H9 (cell line): ENCODE results near the gene PDHX. TPM values are rescaled to one million over a fixed set of nuclear protein-coding genes. Genes with fewer than 3 reads are reported as not detected.

ENCODE experiments used
- DNase-seq: peaks from one replicate; pipeline ENCODE4 v3.0.0-alpha.2; 2017
- H2AFZ ChIP-seq: one replicate; pipeline ENCODE4 v1.6.1; 2013; ENCODE audit warnings: mild to moderate bottlenecking, low read length, control low read depth, moderate library complexity
- H2AK5ac ChIP-seq: 2 replicates; pipeline ENCODE4 v1.6.1; 2013; ENCODE audit warnings: low read length, control low read depth, mixed read lengths; ENCODE audit not compliant: insufficient read length
- H2BK120ac ChIP-seq: one replicate; pipeline ENCODE4 v1.6.1; 2013; ENCODE audit warnings: low read depth, mild to moderate bottlenecking, low read length, control low read depth, inconsistent platforms; ENCODE audit not compliant: poor library complexity, severe bottlenecking
- H2BK12ac ChIP-seq: 2 replicates; pipeline ENCODE4 v1.6.1; 2013; ENCODE audit warnings: low read length, control low read depth, mixed read lengths, low read depth; ENCODE audit not compliant: insufficient read length
- H2BK15ac ChIP-seq: 2 replicates; pipeline ENCODE4 v1.6.1; 2013; ENCODE audit warnings: low read depth, low read length, control low read depth
- H2BK20ac ChIP-seq: one replicate; pipeline ENCODE4 v1.6.1; 2013; ENCODE audit warnings: low read depth, mild to moderate bottlenecking, low read length, control low read depth, inconsistent platforms; ENCODE audit not compliant: poor library complexity, severe bottlenecking
- H2BK5ac ChIP-seq: 2 replicates; pipeline ENCODE4 v1.6.1; 2013; ENCODE audit warnings: low read length, control low read depth, mixed read lengths; ENCODE audit not compliant: insufficient read length
- H3K14ac ChIP-seq: 2 replicates; pipeline ENCODE4 v1.6.1; 2013; ENCODE audit warnings: low read length, control low read depth; ENCODE audit not compliant: insufficient read depth
- H3K18ac ChIP-seq: 2 replicates; pipeline ENCODE4 v1.6.1; 2013; ENCODE audit warnings: low read depth, mild to moderate bottlenecking, mixed read lengths, low read length, control low read depth; ENCODE audit not compliant: insufficient read length
- H3K23ac ChIP-seq: 2 replicates; pipeline ENCODE4 v1.6.1; 2013; ENCODE audit warnings: low read length, control low read depth, mixed read lengths, low read depth; ENCODE audit not compliant: insufficient read length
- H3K23me2 ChIP-seq: 2 replicates; pipeline ENCODE4 v1.6.1; 2013; ENCODE audit warnings: low read depth, mild to moderate bottlenecking, mixed read lengths, low read length, control low read depth; ENCODE audit not compliant: insufficient read length, poor library complexity, severe bottlenecking
- H3K27ac ChIP-seq: 2 replicates; pipeline ENCODE4 v1.5.1; 2013; ENCODE audit warnings: low read length, control low read depth, mixed read lengths, low read depth; ENCODE audit not compliant: insufficient read length
- H3K27me3 ChIP-seq: 2 replicates; pipeline ENCODE4 v1.6.1; 2013; ENCODE audit warnings: low read length, control low read depth, inconsistent platforms; ENCODE audit not compliant: insufficient read depth
- H3K4ac ChIP-seq: 2 replicates; pipeline ENCODE4 v1.6.1; 2013; ENCODE audit warnings: low read depth, mild to moderate bottlenecking, control low read depth, inconsistent platforms, low read length, moderate library complexity
- H3K4me1 ChIP-seq: 2 replicates; pipeline ENCODE4 v1.6.1; 2013; ENCODE audit warnings: low read length, control low read depth, inconsistent platforms; ENCODE audit not compliant: insufficient read depth
- H3K4me2 ChIP-seq: 2 replicates; pipeline ENCODE4 v1.6.1; 2013; ENCODE audit warnings: low read length, control low read depth, mixed read lengths; ENCODE audit not compliant: insufficient read length, insufficient read depth
- H3K56ac ChIP-seq: 2 replicates; pipeline ENCODE4 v1.6.1; 2013; ENCODE audit warnings: low read depth, mild to moderate bottlenecking, mixed read lengths, low read length, control low read depth; ENCODE audit not compliant: insufficient read length
- H3K79me1 ChIP-seq: 2 replicates; pipeline ENCODE4 v1.6.1; 2013; ENCODE audit warnings: low read depth, mild to moderate bottlenecking, moderate library complexity, low read length, control low read depth, inconsistent platforms; ENCODE audit not compliant: insufficient read depth, poor library complexity, severe bottlenecking
- H3K79me2 ChIP-seq: 2 replicates; pipeline ENCODE4 v1.6.1; 2013; ENCODE audit warnings: low read length, control low read depth, inconsistent platforms; ENCODE audit not compliant: insufficient read depth
- H3K9ac ChIP-seq: 2 replicates; pipeline ENCODE4 v1.6.1; 2013; ENCODE audit warnings: low read length, control low read depth, mixed read lengths; ENCODE audit not compliant: insufficient read length; ENCODE audit errors: extremely low read depth
- H3K9me3 ChIP-seq: one replicate; pipeline ENCODE4 v1.6.1; 2013; ENCODE audit warnings: low read depth, low read length, inconsistent platforms; ENCODE audit not compliant: control insufficient read depth
- H3T11ph ChIP-seq: one replicate; pipeline ENCODE4 v1.6.1; 2013; ENCODE audit warnings: mild to moderate bottlenecking, low read length, control low read depth, inconsistent platforms
- H4K20me1 ChIP-seq: one replicate; pipeline ENCODE4 v1.6.1; 2013; ENCODE audit not compliant: control insufficient read depth, insufficient read length, insufficient read depth
- H4K5ac ChIP-seq: 2 replicates; pipeline ENCODE4 v1.6.1; 2013; ENCODE audit warnings: low read depth, mild to moderate bottlenecking, mixed read lengths, low read length, control low read depth; ENCODE audit not compliant: insufficient read length
- H4K8ac ChIP-seq: replicated peaks from 2 replicates; pipeline ENCODE4 v1.6.1; 2013; ENCODE audit warnings: low read length, control low read depth, mixed read lengths, low read depth; ENCODE audit not compliant: insufficient read length
- H4K91ac ChIP-seq: 2 replicates; pipeline ENCODE4 v1.6.1; 2013; ENCODE audit warnings: low read depth, mild to moderate bottlenecking, moderate library complexity, mixed read lengths, low read length, control low read depth; ENCODE audit not compliant: insufficient read length
- H3K27ac Mint-ChIP-seq, 3 experiments: 2 replicates in 2 of 3; 3 replicates in 1 of 3; pipeline ENCODE4 v1.8.0; 2020 to 2021; ENCODE audit warnings: mixed read lengths in 3 of 3, mild to moderate bottlenecking in 1 of 3, moderate library complexity in 1 of 3
- H3K27me3 Mint-ChIP-seq: 2 replicates; pipeline ENCODE4 v1.8.0; 2021; ENCODE audit warnings: low read depth, mild to moderate bottlenecking, moderate library complexity, mixed read lengths
- H3K36me3 Mint-ChIP-seq, 3 experiments: 2 replicates in 2 of 3; 3 replicates in 1 of 3; pipeline ENCODE4 v1.8.0; 2020 to 2021; ENCODE audit warnings: low read depth in 3 of 3, mixed read lengths in 3 of 3; ENCODE audit not compliant: insufficient read depth in 1 of 3
- H3K4me1 Mint-ChIP-seq, 2 experiments: 2 replicates each; pipeline ENCODE4 v1.8.0; 2020; ENCODE audit warnings: mixed read lengths in 2 of 2
- H3K4me3 Mint-ChIP-seq, 2 experiments: 2 replicates in 1 of 2; 3 replicates in 1 of 2; pipeline ENCODE4 v1.8.0; 2020 to 2021; ENCODE audit warnings: mild to moderate bottlenecking in 2 of 2, mixed read lengths in 2 of 2, moderate library complexity in 1 of 2
- H3K9me3 Mint-ChIP-seq, 2 experiments: 2 replicates in 1 of 2; 3 replicates in 1 of 2; pipeline ENCODE4 v1.8.0; 2020; ENCODE audit warnings: mild to moderate bottlenecking in 2 of 2, mixed read lengths in 2 of 2, moderate library complexity in 1 of 2
- WGBS: extraction: QIAGEN DNeasy Blood & Tissue Kit; methylation state at CpG from one replicate; pipeline ENCODE4 v1.1.7; 2013; ENCODE audit warnings: missing lambda C conversion rate, low lambda C conversion rate, mixed read lengths; ENCODE audit not compliant: insufficient read length; ENCODE audit errors: extremely low coverage; 5-methylcytosine and 5-hydroxymethylcytosine counted together
- total RNA-seq: library from RNA; stranded (reverse); gene quantifications from 2 replicates; pipeline ENCODE4 v1.2.1, GENCODE V29; 2021
- TF ChIP-seq, protein P1 (sequence below): fragments of 200-600 bp; sonication (generic); conservative IDR thresholded peaks from 3 replicates; pipeline ENCODE4 v1.8.0; 2021; ENCODE audit warnings: antibody characterized with exemption, mild to moderate bottlenecking

The PDHX gene
- total RNA-seq, 1 experiment from 2014 or later: 40.1 TPM

DNA sequence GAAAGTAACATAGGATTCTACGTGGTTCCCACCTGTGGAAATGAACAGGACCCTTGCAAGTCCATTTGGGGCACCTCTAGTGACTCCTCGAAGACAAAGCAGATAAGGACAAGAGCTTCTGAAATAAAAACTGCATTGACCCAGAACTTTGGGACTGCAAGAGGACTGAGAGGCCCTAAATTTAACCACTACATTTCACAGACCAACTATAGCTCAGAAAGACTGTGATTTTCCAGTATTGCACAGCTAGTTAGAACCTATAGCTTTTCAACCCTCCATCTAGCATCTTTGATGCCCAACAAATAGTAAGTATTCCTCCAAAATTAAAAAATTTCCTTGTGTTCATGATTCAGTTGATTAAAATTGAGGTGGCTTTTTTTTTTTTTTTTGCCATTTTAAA lies 114.9 kb downstream of the PDHX start:
- Histone ChIP-seq H3T11ph (no peak overlapping the region), H4K20me1 (no peaks in the 10 kb centered on the region), H4K5ac (no peak overlapping the region), H3K23ac (no peak overlapping the region), H2AK5ac (no peak overlapping the region), H2BK15ac (no peak overlapping the region), H3K18ac (no peak overlapping the region), H3K27ac (no peak overlapping the region), H3K79me2 (no peaks in the 10 kb centered on the region), H3K9me3 (no peaks in the 10 kb centered on the region), H4K91ac (no peak overlapping the region), H3K9ac (no peak overlapping the region), H3K56ac (no peak overlapping the region), H3K4me2 (no peak overlapping the region), H3K14ac (no peak overlapping the region), H3K27me3 (no peaks in the 10 kb centered on the region), H2BK5ac (no peak overlapping the region), H3K79me1 (no peaks in the 10 kb centered on the region), H2BK20ac (no peak overlapping the region), H2AFZ (no peak overlapping the region), H4K8ac (no peak overlapping the region), H3K23me2 (no peaks in the 10 kb centered on the region), H3K4me1 (no peaks in the 10 kb centered on the region; the same call in 1 of the 2 replicates), H2BK120ac (no peak overlapping the region), H2BK12ac (no peak overlapping the region), H3K4ac (no peak overlapping the region)
- Mint-ChIP-seq H3K27me3 (0 out of 2 replicates have a peak, but pooled peaks cover 1% of the 10 kb centered on the region), H3K27ac (no peak overlapping the region), H3K36me3 (no peaks in the 10 kb centered on the region), H3K4me1 (peaks cover 5% of the 10 kb centered on the region in 2 experiments), H3K9me3 (peaks cover 0 to 2% of the 10 kb centered on the region in 2 experiments; a peak in 1 of 5 replicates), H3K4me3 (no peak overlapping the region)
- no peak for DNase-seq
- no CpG with 5 or more reads among the region's 2 CpGs for WGBS
- TF ChIP-seq, protein P1, sequence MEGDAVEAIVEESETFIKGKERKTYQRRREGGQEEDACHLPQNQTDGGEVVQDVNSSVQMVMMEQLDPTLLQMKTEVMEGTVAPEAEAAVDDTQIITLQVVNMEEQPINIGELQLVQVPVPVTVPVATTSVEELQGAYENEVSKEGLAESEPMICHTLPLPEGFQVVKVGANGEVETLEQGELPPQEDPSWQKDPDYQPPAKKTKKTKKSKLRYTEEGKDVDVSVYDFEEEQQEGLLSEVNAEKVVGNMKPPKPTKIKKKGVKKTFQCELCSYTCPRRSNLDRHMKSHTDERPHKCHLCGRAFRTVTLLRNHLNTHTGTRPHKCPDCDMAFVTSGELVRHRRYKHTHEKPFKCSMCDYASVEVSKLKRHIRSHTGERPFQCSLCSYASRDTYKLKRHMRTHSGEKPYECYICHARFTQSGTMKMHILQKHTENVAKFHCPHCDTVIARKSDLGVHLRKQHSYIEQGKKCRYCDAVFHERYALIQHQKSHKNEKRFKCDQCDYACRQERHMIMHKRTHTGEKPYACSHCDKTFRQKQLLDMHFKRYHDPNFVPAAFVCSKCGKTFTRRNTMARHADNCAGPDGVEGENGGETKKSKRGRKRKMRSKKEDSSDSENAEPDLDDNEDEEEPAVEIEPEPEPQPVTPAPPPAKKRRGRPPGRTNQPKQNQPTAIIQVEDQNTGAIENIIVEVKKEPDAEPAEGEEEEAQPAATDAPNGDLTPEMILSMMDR: no peak
